Sigmoid colon (tissue), 4 donors: ENCODE data around the gene GLB1L3.

Experiments
- CTCF ChIP-seq, 4 experiments: fragments of 450-650 bp in 3 of 4; fragments of 200-600 bp in 1 of 4; IDR thresholded peaks; one replicate each; pipeline ENCODE4 v1.5.1; 2016 to 2019; ENCODE audit warnings: antibody characterized with exemption in 4 of 4, mild to moderate bottlenecking in 3 of 4, moderate library complexity in 2 of 4
- EP300 ChIP-seq, 4 donors: sonication (generic); formaldehyde crosslinking; IDR thresholded peaks; one replicate each; pipeline ENCODE4 v1.6.1; 2017; ENCODE audit warnings: antibody characterized with exemption in 4 of 4

- no peak for TF ChIP-seq CTCF (IDR thresholded peaks at IDR 0.05)
- no peak for TF ChIP-seq EP300 (IDR thresholded peaks at IDR 0.05)
These were observed 40.8 kb upstream of the GLB1L3 start for GRCh38 chr11:134235399-134235798.
